A549 (cell line): Measurements from ENCODE around the gene DLGAP1. TPM values are rescaled to one million over a fixed set of nuclear protein-coding genes. Genes with fewer than 3 reads are reported as not detected.

ENCODE experiments used
- ATAC-seq, 2 experiments: fragments of 200-7000 bp in 1 of 2; fragments of >200 bp in 1 of 2; cut with Nextera tagmentation in 1 of 2; cut with Tn5 transposase in 1 of 2; 3 replicates each; pipeline versions ENCODE4 v1.8.0 to v1.9.1; 2018 to 2020; ENCODE audit warnings: mild to moderate bottlenecking in 1 of 2, moderate library complexity in 1 of 2
- CTCF ChIA-PET: fragments of 300-600 bp; sonication (Branson Sonifier 250); formaldehyde crosslinking; extraction: SDS; loops from one replicate; lab custom pipeline; 2021; ENCODE audit warnings: antibody characterized with exemption, inconsistent platforms; lab: Yijun Ruan, JAX
- POLR2A ChIA-PET: fragments of 350-600 bp; formaldehyde crosslinking; extraction: SDS; loops from one replicate; lab custom pipeline; 2021; ENCODE audit warnings: antibody characterized with exemption, inconsistent platforms; lab: Yijun Ruan, JAX
- DNase-seq, 2 experiments: peaks; one replicate each; pipeline versions ENCODE4 v3.0.0 to v3.0.0-alpha.2; 2011 to 2016; ENCODE audit warnings: low read depth in 1 of 2, low spot score in 1 of 2
- FAIRE-seq: peaks from 2 replicates; lab custom pipeline; 2011; peaks lifted over from hg19 to GRCh38; lab: Jason Lieb, UNC
- H3K27ac ChIP-seq, 2 experiments: fragments of >200 bp; sonication (Bioruptor Twin); formaldehyde crosslinking; 3 replicates each; pipeline ENCODE4 v1.5.1; 2016 to 2017
- H3K4me1 ChIP-seq: fragments of >200 bp; sonication (Bioruptor Twin); formaldehyde crosslinking; 3 replicates; pipeline ENCODE4 v1.6.1; 2016
- H3K4me2 ChIP-seq: fragments of >200 bp; sonication (Bioruptor Twin); formaldehyde crosslinking; 3 replicates; pipeline ENCODE4 v1.6.1; 2016
- H3K4me3 ChIP-seq: fragments of >200 bp; sonication (Bioruptor Twin); formaldehyde crosslinking; 3 replicates; pipeline ENCODE4 v1.5.1; 2016
- H3K9me3 ChIP-seq: fragments of >200 bp; sonication (Bioruptor Twin); formaldehyde crosslinking; 3 replicates; pipeline ENCODE4 v1.6.1; 2016
- BHLHE40 ChIP-seq: IDR thresholded peaks from 2 replicates; pipeline ENCODE4 v1.6.1; 2012; ENCODE audit warnings: low read depth, low read length, inconsistent platforms
- EHF ChIP-seq: fragments of 250-450 bp; sonication (Bioruptor Pico); IDR thresholded peaks from 2 replicates; pipeline ENCODE4 v1.5.0; 2020; ENCODE audit warnings: mild to moderate bottlenecking
- FOXS1 ChIP-seq: fragments of 250-450 bp; sonication (Bioruptor Pico); IDR thresholded peaks from 2 replicates; pipeline ENCODE4 v1.5.0; 2020; ENCODE audit warnings: mild to moderate bottlenecking, moderate library complexity
- HOXB13 ChIP-seq: fragments of 250-450 bp; sonication (Bioruptor Pico); IDR thresholded peaks from 2 replicates; pipeline ENCODE4 v1.5.0; 2020; ENCODE audit warnings: low read depth, mild to moderate bottlenecking, moderate library complexity
- HOXB5 ChIP-seq: fragments of 250-450 bp; sonication (Bioruptor Pico); IDR thresholded peaks from 2 replicates; pipeline ENCODE4 v1.5.0; 2020; ENCODE audit warnings: mild to moderate bottlenecking, moderate library complexity
- JUNB ChIP-seq: fragments of >200 bp; sonication (Bioruptor Twin); formaldehyde crosslinking; IDR thresholded peaks from 2 replicates; pipeline ENCODE4 v1.6.1; 2016
- KDM5A ChIP-seq: fragments of 200-600 bp; sonication (generic); IDR thresholded peaks from 2 replicates; pipeline ENCODE4 v1.6.1; 2016; ENCODE audit warnings: antibody characterized with exemption, mild to moderate bottlenecking
- MYC ChIP-seq: IDR thresholded peaks from 2 replicates; pipeline ENCODE4 v1.6.1; 2012; ENCODE audit warnings: mild to moderate bottlenecking, inconsistent platforms, low read length, improper control_type of control experiment, borderline replicate concordance
- NR3C1 ChIP-seq: fragments of >200 bp; sonication (Bioruptor Twin); formaldehyde crosslinking; IDR thresholded peaks from 3 replicates; pipeline ENCODE4 v1.6.1; 2017
- RAD21 ChIP-seq, 2 experiments: fragments of >200 bp in 1 of 2; sonication (Bioruptor Twin) in 1 of 2; formaldehyde crosslinking in 1 of 2; IDR thresholded peaks in 1 of 2; conservative IDR thresholded peaks in 1 of 2; 2 replicates in 1 of 2; 3 replicates in 1 of 2; pipeline ENCODE4 v1.6.1; 2012 to 2018; ENCODE audit warnings: inconsistent platforms in 1 of 2
- RFX5 ChIP-seq: fragments of 450-650 bp; IDR thresholded peaks from 2 replicates; pipeline ENCODE4 v1.7.1; 2014; ENCODE audit warnings: antibody characterized with exemption, mild to moderate bottlenecking, moderate library complexity
- TFCP2L1 ChIP-seq: fragments of 250-450 bp; sonication (Bioruptor Pico); IDR thresholded peaks from 2 replicates; pipeline ENCODE4 v1.5.0; 2021; ENCODE audit warnings: mild to moderate bottlenecking
- ZC3H11A ChIP-seq: fragments of 450-650 bp; IDR thresholded peaks from 2 replicates; pipeline ENCODE4 v1.6.1; 2014; ENCODE audit warnings: antibody characterized with exemption, mild to moderate bottlenecking
- ZFP36 ChIP-seq: fragments of 450-650 bp; IDR thresholded peaks from 2 replicates; pipeline ENCODE4 v1.6.1; 2014; ENCODE audit warnings: borderline replicate concordance; ENCODE audit not compliant: partially characterized antibody
- WGBS: methylation state at CpG from one replicate; pipeline ENCODE4 v1.1.6; 2017; ENCODE audit errors: missing lambda C conversion rate; 5-methylcytosine and 5-hydroxymethylcytosine counted together
- polyA plus RNA-seq, 4 experiments: library from polyadenylated mRNA; depleted of rRNA in 3 of 4; stranded (reverse); fragments of >200 nt; fragmentation: RNase III in 1 of 4; extraction: RNeasy Plus Mini Kit Qiagen cat#74134 plus additional on column Dnase treatment in 1 of 4; gene quantifications; 2 replicates in 3 of 4; 3 replicates in 1 of 4; pipeline ENCODE4 v1.2.3, GENCODE V29; 2011 to 2017
- TF ChIP-seq, protein P1 (sequence below): fragments of 250-450 bp; sonication (Bioruptor Pico); IDR thresholded peaks from 2 replicates; pipeline ENCODE4 v1.5.0; 2020; ENCODE audit warnings: low read depth, mild to moderate bottlenecking, moderate library complexity
- TF ChIP-seq, protein P2 (sequence below): IDR thresholded peaks from 2 replicates; pipeline ENCODE4 v1.6.1; 2012; ENCODE audit warnings: low read depth, borderline replicate concordance
- TF ChIP-seq, protein P3 (sequence below): IDR thresholded peaks from 2 replicates; pipeline ENCODE4 v1.6.1; 2012
- TF ChIP-seq, protein P4 (sequence below): fragments of >200 bp; sonication (Bioruptor Twin); formaldehyde crosslinking; IDR thresholded peaks from 3 replicates; pipeline ENCODE4 v1.6.1; 2016
- TF ChIP-seq, protein P5 (sequence below): fragments of 150-350 bp; IDR thresholded peaks from 2 replicates; pipeline ENCODE4 v1.6.1; 2014; ENCODE audit warnings: low read depth, mild to moderate bottlenecking, low read length
- TF ChIP-seq, protein P6 (sequence below): fragments of >200 bp; sonication (Bioruptor Twin); formaldehyde crosslinking; IDR thresholded peaks from 2 replicates; pipeline ENCODE4 v1.6.1; 2016

The DLGAP1 gene
- polyA plus RNA-seq, 2 of the 4 experiments (the other 2 are of a cell fraction) = 0.04 to 0.12 TPM

DNA sequence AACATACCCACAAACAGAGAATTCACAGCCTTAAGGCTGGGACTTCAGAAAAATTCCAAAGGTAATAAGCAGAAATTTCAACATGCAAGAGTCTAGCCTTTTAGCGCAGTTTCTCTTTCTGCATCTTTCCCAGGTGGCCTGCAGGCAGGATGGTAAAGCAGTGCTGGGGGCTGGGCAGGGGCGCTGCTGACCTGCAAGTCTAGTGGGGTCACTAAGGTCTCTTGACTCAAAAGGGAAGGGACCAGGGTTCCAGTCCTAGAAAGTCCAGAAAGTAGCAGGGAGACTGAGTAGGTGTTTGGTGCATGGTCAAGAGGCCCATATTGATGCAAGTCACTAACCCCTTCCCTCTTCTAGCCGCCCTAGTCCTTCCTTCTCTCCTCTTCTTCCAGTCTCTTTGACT is 835.9 kb downstream of the DLGAP1 start:
- FAIRE-seq (no peak), DNase-seq (no peak), ATAC-seq (no peak)
- ChIA-PET CTCF (interaction anchor here (1.0 to 4.2 kb wide), 2 partner anchors 25 to 47 kb away, joined by 3 to 18 read pairs; no protein-coding TSS in a partner anchor), POLR2A (no interaction called here)
- peak; percentile 43; the same call in 1 of the 2 replicates for TF ChIP-seq EHF (CRISPR knock-in tag)
- TF ChIP-seq, protein P1, sequence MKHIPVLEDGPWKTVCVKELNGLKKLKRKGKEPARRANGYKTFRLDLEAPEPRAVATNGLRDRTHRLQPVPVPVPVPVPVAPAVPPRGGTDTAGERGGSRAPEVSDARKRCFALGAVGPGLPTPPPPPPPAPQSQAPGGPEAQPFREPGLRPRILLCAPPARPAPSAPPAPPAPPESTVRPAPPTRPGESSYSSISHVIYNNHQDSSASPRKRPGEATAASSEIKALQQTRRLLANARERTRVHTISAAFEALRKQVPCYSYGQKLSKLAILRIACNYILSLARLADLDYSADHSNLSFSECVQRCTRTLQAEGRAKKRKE (CRISPR knock-in tag) = no peak
- H3K27ac ChIP-seq = peak overlapping the region; percentile 99 to 100
- 96% methylated on average over 3 of the region's 3 CpGs for whole genome bisulfite sequencing
- H3K4me3 ChIP-seq = no peak overlapping the region
- peaks cover 3% of the 10 kb centered on the region; the same call in 1 of the 3 replicates for H3K9me3 ChIP-seq
- peaks cover 60% of the 10 kb centered on the region for H3K4me1 ChIP-seq
- no peak overlapping the region for H3K4me2 ChIP-seq

DNA sequence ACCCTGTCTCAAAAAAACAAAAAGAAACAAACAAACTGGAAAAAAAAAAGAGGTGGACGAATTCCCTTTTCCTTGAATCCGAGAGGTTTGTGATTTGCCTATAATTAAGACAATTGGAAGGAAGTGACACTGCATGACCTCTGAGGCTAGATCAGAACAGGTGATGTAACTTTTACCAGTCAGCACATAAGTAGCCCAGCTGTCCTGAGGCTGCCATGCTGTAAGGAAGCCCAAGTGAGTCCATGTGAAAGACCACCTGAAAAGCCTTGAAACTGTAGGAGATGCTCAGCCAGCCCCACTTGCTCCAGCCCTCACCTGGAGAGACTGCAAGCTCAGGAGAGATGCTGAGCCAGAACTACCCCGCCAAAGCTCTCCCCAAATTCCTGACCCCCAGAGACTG is 838.4 kb downstream of the DLGAP1 start:
- ChIA-PET CTCF (interaction anchor here (0.6 to 4.2 kb wide), 3 partner anchors 13 to 49 kb away, joined by 3 to 18 read pairs (median 3); no protein-coding TSS in a partner anchor), POLR2A (no interaction called here)
- TF ChIP-seq ZFP36 = no peak
- no peak for TF ChIP-seq KDM5A
- TF ChIP-seq HOXB13 (CRISPR knock-in tag) = no peak
- no peak for TF ChIP-seq HOXB5 (CRISPR knock-in tag)
- TF ChIP-seq, protein P2, sequence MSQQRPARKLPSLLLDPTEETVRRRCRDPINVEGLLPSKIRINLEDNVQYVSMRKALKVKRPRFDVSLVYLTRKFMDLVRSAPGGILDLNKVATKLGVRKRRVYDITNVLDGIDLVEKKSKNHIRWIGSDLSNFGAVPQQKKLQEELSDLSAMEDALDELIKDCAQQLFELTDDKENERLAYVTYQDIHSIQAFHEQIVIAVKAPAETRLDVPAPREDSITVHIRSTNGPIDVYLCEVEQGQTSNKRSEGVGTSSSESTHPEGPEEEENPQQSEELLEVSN = no peak
- TF ChIP-seq RAD21 (conservative IDR thresholded peaks at IDR 0.05 in 1 of 2, IDR thresholded peaks at IDR 0.05 in 1 of 2) = no peak
- no peak for TF ChIP-seq MYC
- TF ChIP-seq, protein P3, sequence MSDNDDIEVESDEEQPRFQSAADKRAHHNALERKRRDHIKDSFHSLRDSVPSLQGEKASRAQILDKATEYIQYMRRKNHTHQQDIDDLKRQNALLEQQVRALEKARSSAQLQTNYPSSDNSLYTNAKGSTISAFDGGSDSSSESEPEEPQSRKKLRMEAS = no peak
- no peak for TF ChIP-seq FOXS1 (CRISPR knock-in tag)
- TF ChIP-seq, protein P4, sequence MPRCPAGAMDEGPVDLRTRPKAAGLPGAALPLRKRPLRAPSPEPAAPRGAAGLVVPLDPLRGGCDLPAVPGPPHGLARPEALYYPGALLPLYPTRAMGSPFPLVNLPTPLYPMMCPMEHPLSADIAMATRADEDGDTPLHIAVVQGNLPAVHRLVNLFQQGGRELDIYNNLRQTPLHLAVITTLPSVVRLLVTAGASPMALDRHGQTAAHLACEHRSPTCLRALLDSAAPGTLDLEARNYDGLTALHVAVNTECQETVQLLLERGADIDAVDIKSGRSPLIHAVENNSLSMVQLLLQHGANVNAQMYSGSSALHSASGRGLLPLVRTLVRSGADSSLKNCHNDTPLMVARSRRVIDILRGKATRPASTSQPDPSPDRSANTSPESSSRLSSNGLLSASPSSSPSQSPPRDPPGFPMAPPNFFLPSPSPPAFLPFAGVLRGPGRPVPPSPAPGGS = no peak
- TF ChIP-seq BHLHE40 = no peak
- Histone ChIP-seq H3K4me2 (no peak overlapping the region), H3K4me1 (peaks cover 55% of the 10 kb centered on the region), H3K4me3 (no peak overlapping the region), H3K27ac (peak overlapping the region; percentile 99 to 100), H3K9me3 (peaks cover 3% of the 10 kb centered on the region; the same call in 1 of the 3 replicates)
- FAIRE-seq = no peak
- 89% methylated on average over 3 of the region's 3 CpGs for WGBS
- ATAC-seq = no peak
- DNase-seq = no peak

DNA sequence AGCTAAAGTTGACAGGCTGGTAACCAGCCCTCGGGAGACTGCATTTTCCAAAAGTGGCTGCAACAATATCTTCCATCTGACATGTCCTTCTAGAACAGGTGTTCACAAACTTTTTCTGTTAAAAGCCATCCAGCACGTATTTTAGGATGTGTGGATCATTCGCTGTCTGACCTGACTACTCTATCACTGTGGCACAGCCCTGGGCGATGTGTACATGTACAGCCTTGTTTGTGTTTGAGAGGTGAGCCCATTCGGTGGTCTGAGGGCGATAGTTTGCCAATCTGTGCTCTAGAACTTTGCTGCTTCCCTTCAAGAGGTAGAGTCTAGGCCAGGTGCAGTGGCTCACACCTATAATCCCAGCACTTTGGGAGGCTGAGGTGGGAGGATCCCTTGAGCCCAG is 839.0 kb downstream of the DLGAP1 start:
- POLR2A ChIA-PET = no interaction called here
- no peak for DNase-seq
- Histone ChIP-seq H3K4me1 (peaks cover 49% of the 10 kb centered on the region), H3K27ac (peak overlapping the region; percentile 99 to 100), H3K4me3 (no peak overlapping the region), H3K9me3 (peaks cover 3% of the 10 kb centered on the region; the same call in 1 of the 3 replicates), H3K4me2 (peak overlapping the region; percentile 15; the same call in 1 of the 3 replicates)
- FAIRE-seq = no peak
- no peak for ATAC-seq
- TF ChIP-seq NR3C1 (no peak), FOXS1 (CRISPR knock-in tag) (no peak), RFX5 (no peak), ZC3H11A (no peak), TFCP2L1 (no peak), JUNB (no peak)
- TF ChIP-seq, protein P5, sequence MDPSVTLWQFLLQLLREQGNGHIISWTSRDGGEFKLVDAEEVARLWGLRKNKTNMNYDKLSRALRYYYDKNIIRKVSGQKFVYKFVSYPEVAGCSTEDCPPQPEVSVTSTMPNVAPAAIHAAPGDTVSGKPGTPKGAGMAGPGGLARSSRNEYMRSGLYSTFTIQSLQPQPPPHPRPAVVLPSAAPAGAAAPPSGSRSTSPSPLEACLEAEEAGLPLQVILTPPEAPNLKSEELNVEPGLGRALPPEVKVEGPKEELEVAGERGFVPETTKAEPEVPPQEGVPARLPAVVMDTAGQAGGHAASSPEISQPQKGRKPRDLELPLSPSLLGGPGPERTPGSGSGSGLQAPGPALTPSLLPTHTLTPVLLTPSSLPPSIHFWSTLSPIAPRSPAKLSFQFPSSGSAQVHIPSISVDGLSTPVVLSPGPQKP = no peak
- TF ChIP-seq, protein P6, sequence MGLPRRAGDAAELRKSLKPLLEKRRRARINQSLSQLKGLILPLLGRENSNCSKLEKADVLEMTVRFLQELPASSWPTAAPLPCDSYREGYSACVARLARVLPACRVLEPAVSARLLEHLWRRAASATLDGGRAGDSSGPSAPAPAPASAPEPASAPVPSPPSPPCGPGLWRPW = no peak
- WGBS = 88% methylated on average over 6 of the region's 6 CpGs
- CTCF ChIA-PET = interaction anchor here (0.6 to 4.2 kb wide), 3 partner anchors 17 to 50 kb away, joined by 3 to 18 read pairs (median 3); no protein-coding TSS in a partner anchor
